ENCODE measurements around the gene DYRK4. TPM values are rescaled to one million over a fixed set of nuclear protein-coding genes. Genes with fewer than 3 reads are reported as not detected.
A peak's percentile ranks its signal among the peaks of the same experiment; 100 is the strongest.

DYRK4 gene
- total and polyA plus RNA-seq, 2 donors (not counting 1 experiment from before 2014, with no cell fraction given) = 55.2 to 63.1 TPM

DNA sequence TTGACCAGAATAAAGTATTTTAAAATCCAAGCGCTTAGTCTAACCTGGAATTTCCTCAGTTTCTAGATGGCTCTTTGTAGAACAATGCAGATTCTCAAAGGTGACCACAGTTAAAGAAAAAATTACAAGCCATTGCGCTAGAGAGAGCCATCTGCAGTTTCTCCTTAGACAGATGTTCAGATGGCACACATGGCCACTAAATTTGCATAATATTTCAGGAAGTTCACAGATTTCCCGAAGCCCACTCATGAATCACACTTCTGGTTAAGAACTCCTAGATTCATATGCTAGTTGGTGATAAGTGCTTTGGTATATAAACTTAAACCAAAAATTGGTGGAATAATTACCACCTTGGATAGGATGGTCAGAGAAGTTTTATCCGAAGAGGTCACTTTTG lies 86.1 kb downstream of the DYRK4 start:
- H3K9ac ChIP-seq (ENCODE audit: insufficient read depth, low read length) = peak overlapping the region; percentile 84
- H2AFZ ChIP-seq (ENCODE audit: low read length) = peak overlapping the region; percentile 97
- H3K9me3 ChIP-seq (ENCODE audit: control insufficient read depth, insufficient read depth, low read depth, low read length) = no peaks in the 10 kb centered on the region
- H3K27ac ChIP-seq (ENCODE audit: insufficient read depth, low read length) = peak overlapping the region; percentile 77
- no peak for TF ChIP-seq EZH2 (IDR thresholded peaks at IDR 0.05; ENCODE audit: low read length, missing control alignments)
- TF ChIP-seq, protein P1, sequence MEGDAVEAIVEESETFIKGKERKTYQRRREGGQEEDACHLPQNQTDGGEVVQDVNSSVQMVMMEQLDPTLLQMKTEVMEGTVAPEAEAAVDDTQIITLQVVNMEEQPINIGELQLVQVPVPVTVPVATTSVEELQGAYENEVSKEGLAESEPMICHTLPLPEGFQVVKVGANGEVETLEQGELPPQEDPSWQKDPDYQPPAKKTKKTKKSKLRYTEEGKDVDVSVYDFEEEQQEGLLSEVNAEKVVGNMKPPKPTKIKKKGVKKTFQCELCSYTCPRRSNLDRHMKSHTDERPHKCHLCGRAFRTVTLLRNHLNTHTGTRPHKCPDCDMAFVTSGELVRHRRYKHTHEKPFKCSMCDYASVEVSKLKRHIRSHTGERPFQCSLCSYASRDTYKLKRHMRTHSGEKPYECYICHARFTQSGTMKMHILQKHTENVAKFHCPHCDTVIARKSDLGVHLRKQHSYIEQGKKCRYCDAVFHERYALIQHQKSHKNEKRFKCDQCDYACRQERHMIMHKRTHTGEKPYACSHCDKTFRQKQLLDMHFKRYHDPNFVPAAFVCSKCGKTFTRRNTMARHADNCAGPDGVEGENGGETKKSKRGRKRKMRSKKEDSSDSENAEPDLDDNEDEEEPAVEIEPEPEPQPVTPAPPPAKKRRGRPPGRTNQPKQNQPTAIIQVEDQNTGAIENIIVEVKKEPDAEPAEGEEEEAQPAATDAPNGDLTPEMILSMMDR (conservative IDR thresholded peaks at IDR 0.05 in 1 of 2, IDR thresholded peaks at IDR 0.05 in 1 of 2; ENCODE audit: low read depth in 1 of 2, low read length in 2 of 2) = no peak
- peak; percentile 9 to 13 for DNase-seq (ENCODE audit: low read depth in 2 of 2)
- no peaks in the 10 kb centered on the region for H3K36me3 ChIP-seq (ENCODE audit: control insufficient read depth, insufficient read depth, low read length)
- H3K4me1 ChIP-seq (ENCODE audit: control insufficient read depth, extremely low read depth, insufficient read depth, low read length) = peaks cover 5% of the 10 kb centered on the region
- peak overlapping the region; percentile 93 for H3K4me2 ChIP-seq (ENCODE audit: extremely low read depth, insufficient read depth, low read length)
- no peaks in the 10 kb centered on the region for H3K27me3 ChIP-seq (ENCODE audit: control insufficient read depth, insufficient read depth, low read length)
- peak overlapping the region; percentile 88 to 97 (median 90) for H3K4me3 ChIP-seq (replicated peaks in 1 of 4; ENCODE audit: control extremely low read depth in 1 of 4, insufficient read depth in 1 of 4, low read depth in 3 of 4, low read length in 4 of 4)
- no peaks in the 10 kb centered on the region for H4K20me1 ChIP-seq (ENCODE audit: control insufficient read depth, extremely low read depth, insufficient read depth, low read length)
- H3K79me2 ChIP-seq (ENCODE audit: control insufficient read depth, insufficient read depth, low read length) = peaks cover 30% of the 10 kb centered on the region

DNA sequence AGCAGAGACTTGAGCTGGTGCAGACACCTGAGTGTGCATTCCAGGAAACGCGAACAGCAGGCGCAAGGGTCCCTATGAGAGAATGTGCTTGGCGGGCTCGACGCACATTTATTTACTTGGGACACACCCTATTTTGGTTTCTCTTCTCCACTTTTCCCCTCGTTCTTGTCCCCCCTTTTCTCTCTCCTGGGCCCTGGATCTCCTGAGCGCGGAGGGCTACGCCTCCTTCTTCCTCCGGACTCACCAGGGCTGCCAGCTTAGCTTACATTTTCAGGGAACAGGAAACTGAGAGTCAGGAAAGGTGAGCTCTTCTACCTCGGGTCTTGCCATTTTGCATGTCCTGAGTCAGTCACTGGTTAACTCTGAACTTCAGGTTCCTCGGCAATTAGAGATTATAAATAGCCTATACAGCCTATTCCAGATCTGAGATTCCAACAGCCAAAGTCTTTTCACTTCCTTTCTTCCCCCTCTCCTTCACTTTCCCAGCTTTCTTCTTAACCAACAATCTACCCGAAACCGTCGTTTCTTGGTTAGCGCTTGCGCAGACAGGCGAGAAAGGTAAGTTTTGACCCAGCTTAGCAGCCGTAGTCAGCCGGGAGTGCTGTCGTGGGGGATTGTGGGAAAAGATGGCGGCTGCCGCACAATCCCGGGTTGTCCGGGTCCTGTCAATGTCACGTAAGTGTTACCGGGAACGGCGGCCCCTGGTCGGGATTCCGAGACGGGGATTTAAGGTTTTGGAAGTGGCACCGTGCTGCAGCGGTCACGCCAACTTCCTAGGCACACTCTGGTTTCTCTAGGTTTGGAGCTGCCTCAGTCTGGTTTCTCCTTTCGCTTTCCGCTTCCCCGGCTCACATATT lies 86.7 kb downstream of the DYRK4 start, which contains the start of the genes AKAP3 and NDUFA9:
AKAP3 (minus strand) TSS at position 551 of the 857 bp plus-strand sequence. CDS start 10,855 bp downstream, outside the sequence.
NDUFA9 (plus strand) TSS at position 614 of the 857 bp plus-strand sequence; CDS start at position 627, 13 bp downstream.
- peak; percentile 86 to 89 for DNase-seq (ENCODE audit: low read depth in 2 of 2)
- H3K9me3 ChIP-seq (ENCODE audit: control insufficient read depth, insufficient read depth, low read depth, low read length) = no peaks in the 10 kb centered on the region
- no peaks in the 10 kb centered on the region for H3K36me3 ChIP-seq (ENCODE audit: control insufficient read depth, insufficient read depth, low read length)
- no peaks in the 10 kb centered on the region for H4K20me1 ChIP-seq (ENCODE audit: control insufficient read depth, extremely low read depth, insufficient read depth, low read length)
- no peaks in the 10 kb centered on the region for H3K27me3 ChIP-seq (ENCODE audit: control insufficient read depth, insufficient read depth, low read length)
- peaks cover 33% of the 10 kb centered on the region for H3K79me2 ChIP-seq (ENCODE audit: control insufficient read depth, insufficient read depth, low read length)
- no peak for TF ChIP-seq EZH2 (IDR thresholded peaks at IDR 0.05; ENCODE audit: low read length, missing control alignments)
- TF ChIP-seq, protein P1 (conservative IDR thresholded peaks at IDR 0.05 in 1 of 2, IDR thresholded peaks at IDR 0.05 in 1 of 2; ENCODE audit: low read depth in 1 of 2, low read length in 2 of 2) = no peak
- peak within 1 kb of the TSS; percentile 84 for H3K9ac ChIP-seq (ENCODE audit: insufficient read depth, low read length)
- H3K27ac ChIP-seq (ENCODE audit: insufficient read depth, low read length) = peak within 1 kb of the TSS; percentile 77
- H3K4me3 ChIP-seq (replicated peaks in 1 of 4; ENCODE audit: control extremely low read depth in 1 of 4, insufficient read depth in 1 of 4, low read depth in 3 of 4, low read length in 4 of 4) = peak within 1 kb of the TSS; percentile 88 to 97 (median 90)
- H3K4me1 ChIP-seq (ENCODE audit: control insufficient read depth, extremely low read depth, insufficient read depth, low read length) = peaks cover 5% of the 10 kb centered on the region
- peak within 1 kb of the TSS; percentile 97 for H2AFZ ChIP-seq (ENCODE audit: low read length)
- H3K4me2 ChIP-seq (ENCODE audit: extremely low read depth, insufficient read depth, low read length) = peak within 1 kb of the TSS; percentile 96

DNA sequence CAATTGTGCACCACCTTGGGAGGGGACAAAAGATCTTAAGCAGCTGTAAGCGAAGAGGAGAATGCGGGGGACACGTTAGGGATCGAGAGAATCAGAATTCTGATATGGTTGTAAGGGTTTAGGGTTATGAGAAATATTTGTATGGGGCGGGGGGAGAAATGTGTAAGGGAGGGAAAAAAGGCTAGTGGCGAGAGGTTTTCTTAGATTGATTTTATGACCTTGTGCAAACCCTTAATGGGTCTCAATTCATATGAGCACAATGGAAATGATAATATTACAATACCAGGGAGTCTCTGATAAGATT lies 87.3 kb downstream of the DYRK4 start:
- H3K36me3 ChIP-seq (ENCODE audit: control insufficient read depth, insufficient read depth, low read length) = no peaks in the 10 kb centered on the region

More for the DNA sequence above, 87.3 kb downstream of the DYRK4 start:
- no peaks in the 10 kb centered on the region for H3K9me3 ChIP-seq (ENCODE audit: control insufficient read depth, insufficient read depth, low read depth, low read length)
- H3K27me3 ChIP-seq (ENCODE audit: control insufficient read depth, insufficient read depth, low read length) = no peaks in the 10 kb centered on the region
- no peak for DNase-seq (ENCODE audit: low read depth in 2 of 2)
- H3K4me2 ChIP-seq (ENCODE audit: extremely low read depth, insufficient read depth, low read length) = peak overlapping the region; percentile 96
- H4K20me1 ChIP-seq (ENCODE audit: control insufficient read depth, extremely low read depth, insufficient read depth, low read length) = no peaks in the 10 kb centered on the region
- H3K9ac ChIP-seq (ENCODE audit: insufficient read depth, low read length) = peak overlapping the region; percentile 84
- H3K4me3 ChIP-seq (replicated peaks in 1 of 4; ENCODE audit: control extremely low read depth in 1 of 4, insufficient read depth in 1 of 4, low read depth in 3 of 4, low read length in 4 of 4) = peak overlapping the region; percentile 88 to 97 (median 90)
- TF ChIP-seq EZH2 (IDR thresholded peaks at IDR 0.05; ENCODE audit: low read length, missing control alignments) = no peak
- TF ChIP-seq, protein P1 (conservative IDR thresholded peaks at IDR 0.05 in 1 of 2, IDR thresholded peaks at IDR 0.05 in 1 of 2; ENCODE audit: low read depth in 1 of 2, low read length in 2 of 2) = no peak
- peaks cover 35% of the 10 kb centered on the region for H3K79me2 ChIP-seq (ENCODE audit: control insufficient read depth, insufficient read depth, low read length)
- H2AFZ ChIP-seq (ENCODE audit: low read length) = peak overlapping the region; percentile 97
- H3K27ac ChIP-seq (ENCODE audit: insufficient read depth, low read length) = peak overlapping the region; percentile 77
- peaks cover 5% of the 10 kb centered on the region for H3K4me1 ChIP-seq (ENCODE audit: control insufficient read depth, extremely low read depth, insufficient read depth, low read length)
